Osteoblast (primary cell): Measurements from ENCODE around the gene MCRIP1. TPM values are rescaled to one million over a fixed set of nuclear protein-coding genes. Genes with fewer than 3 reads are reported as not detected.

Experiments
- DNase-seq: peaks from one replicate; pipeline ENCODE4 v3.0.0; 2011; ENCODE audit warnings: low spot score, mixed read lengths; ENCODE audit not compliant: insufficient read length; ENCODE audit errors: missing footprints
- H2AFZ ChIP-seq: 2 replicates; pipeline ENCODE4 v1.6.0; 2011; ENCODE audit warnings: mild to moderate bottlenecking, low read length
- H3K27ac ChIP-seq: 2 replicates; pipeline ENCODE4 v1.5.1; 2011; ENCODE audit warnings: mild to moderate bottlenecking, low read depth, low read length, moderate library complexity
- H3K27me3 ChIP-seq: 2 replicates; pipeline ENCODE4 v1.6.0; 2012; ENCODE audit warnings: mild to moderate bottlenecking, control low read depth, inconsistent platforms, low read length, moderate library complexity; ENCODE audit not compliant: insufficient read depth
- H3K36me3 ChIP-seq: 2 replicates; pipeline ENCODE4 v1.5.1; 2011; ENCODE audit warnings: mild to moderate bottlenecking, low read length, control low read depth, moderate library complexity; ENCODE audit not compliant: insufficient read depth
- H3K4me1 ChIP-seq: 2 replicates; pipeline ENCODE4 v1.5.1; 2011; ENCODE audit warnings: mild to moderate bottlenecking, low read length, control low read depth, moderate library complexity; ENCODE audit not compliant: insufficient read depth
- H3K4me2 ChIP-seq: 2 replicates; pipeline ENCODE4 v1.6.0; 2011; ENCODE audit warnings: mild to moderate bottlenecking, low read length; ENCODE audit not compliant: insufficient read depth
- H3K4me3 ChIP-seq: fragments of 200-600 bp; sonication (generic); 3 replicates; pipeline ENCODE4 v1.5.1; 2012; ENCODE audit warnings: mild to moderate bottlenecking, low read length, inconsistent platforms; ENCODE audit not compliant: insufficient read depth
- H3K79me2 ChIP-seq: 2 replicates; pipeline ENCODE4 v1.6.0; 2012; ENCODE audit warnings: mild to moderate bottlenecking, low read length, control low read depth, inconsistent platforms; ENCODE audit not compliant: insufficient read depth
- H3K9me3 ChIP-seq: 2 replicates; pipeline ENCODE4 v1.5.1; 2011; ENCODE audit warnings: low read depth, low read length, control low read depth
- H4K20me1 ChIP-seq: 2 replicates; pipeline ENCODE4 v1.6.0; 2012; ENCODE audit warnings: mild to moderate bottlenecking, low read length, control low read depth; ENCODE audit not compliant: insufficient read depth
- total RNA-seq: library from RNA; depleted of rRNA; stranded (reverse); fragments of >200 nt; gene quantifications from 2 replicates; pipeline ENCODE4 v1.2.3, GENCODE V29; 2012
- TF ChIP-seq, protein P1 (sequence below): IDR thresholded peaks from 2 replicates; pipeline ENCODE4 v1.5.1; 2011; ENCODE audit warnings: mild to moderate bottlenecking, low read depth, low read length, moderate library complexity; ENCODE audit errors: extremely low read depth

Gene MCRIP1
- total RNA-seq, 1 donor = 163 TPM

DNA sequence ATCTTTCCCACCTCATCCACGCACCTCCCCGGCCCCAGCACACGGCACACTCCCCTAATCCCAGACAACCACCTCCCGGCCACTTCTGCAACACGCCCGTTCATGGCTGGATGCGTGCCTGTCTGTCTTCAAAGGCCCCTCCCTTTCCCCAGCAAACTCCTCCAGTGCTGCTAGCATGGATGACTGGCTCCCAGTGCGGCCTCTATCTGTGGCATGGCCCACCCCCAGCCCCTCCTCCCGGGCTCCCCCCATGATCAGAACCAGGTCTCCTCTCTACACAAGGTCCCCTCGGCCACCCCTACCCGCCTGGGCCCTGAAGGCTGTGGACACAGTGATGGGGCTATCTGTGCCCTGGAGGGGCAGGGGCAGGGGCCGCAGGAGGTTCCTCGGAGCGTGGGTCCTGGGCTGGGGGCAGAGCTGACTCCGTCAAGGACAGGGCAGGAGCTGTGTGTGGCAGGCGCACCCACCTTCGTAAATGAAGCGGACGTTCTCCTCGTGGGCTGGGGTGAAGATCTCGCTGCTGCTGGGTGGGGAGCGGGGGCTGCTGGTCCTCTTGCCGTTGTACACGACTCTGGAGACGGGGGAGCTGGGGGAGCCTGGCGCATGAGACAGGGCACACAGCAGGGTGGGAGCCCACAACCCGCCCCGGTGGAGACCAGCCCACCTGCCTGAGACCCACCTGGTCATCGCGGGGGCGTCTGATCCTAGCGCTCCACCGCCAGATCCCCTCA is 9.1 kb downstream of the MCRIP1 start:
- H3K36me3 ChIP-seq = peaks cover 5% of the 10 kb centered on the region
- TF ChIP-seq, protein P1, sequence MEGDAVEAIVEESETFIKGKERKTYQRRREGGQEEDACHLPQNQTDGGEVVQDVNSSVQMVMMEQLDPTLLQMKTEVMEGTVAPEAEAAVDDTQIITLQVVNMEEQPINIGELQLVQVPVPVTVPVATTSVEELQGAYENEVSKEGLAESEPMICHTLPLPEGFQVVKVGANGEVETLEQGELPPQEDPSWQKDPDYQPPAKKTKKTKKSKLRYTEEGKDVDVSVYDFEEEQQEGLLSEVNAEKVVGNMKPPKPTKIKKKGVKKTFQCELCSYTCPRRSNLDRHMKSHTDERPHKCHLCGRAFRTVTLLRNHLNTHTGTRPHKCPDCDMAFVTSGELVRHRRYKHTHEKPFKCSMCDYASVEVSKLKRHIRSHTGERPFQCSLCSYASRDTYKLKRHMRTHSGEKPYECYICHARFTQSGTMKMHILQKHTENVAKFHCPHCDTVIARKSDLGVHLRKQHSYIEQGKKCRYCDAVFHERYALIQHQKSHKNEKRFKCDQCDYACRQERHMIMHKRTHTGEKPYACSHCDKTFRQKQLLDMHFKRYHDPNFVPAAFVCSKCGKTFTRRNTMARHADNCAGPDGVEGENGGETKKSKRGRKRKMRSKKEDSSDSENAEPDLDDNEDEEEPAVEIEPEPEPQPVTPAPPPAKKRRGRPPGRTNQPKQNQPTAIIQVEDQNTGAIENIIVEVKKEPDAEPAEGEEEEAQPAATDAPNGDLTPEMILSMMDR = no peak
- H3K4me3 ChIP-seq = no peak overlapping the region
- no peaks in the 10 kb centered on the region for H3K9me3 ChIP-seq
- DNase-seq = no peak
- peaks cover 43% of the 10 kb centered on the region for H4K20me1 ChIP-seq
- H3K4me1 ChIP-seq = no peaks in the 10 kb centered on the region
- peaks cover 36% of the 10 kb centered on the region for H3K79me2 ChIP-seq
- H3K4me2 ChIP-seq = no peak overlapping the region
- H3K27me3 ChIP-seq = no peaks in the 10 kb centered on the region
- no peak overlapping the region for H2AFZ ChIP-seq
- H3K27ac ChIP-seq = no peak overlapping the region

DNA sequence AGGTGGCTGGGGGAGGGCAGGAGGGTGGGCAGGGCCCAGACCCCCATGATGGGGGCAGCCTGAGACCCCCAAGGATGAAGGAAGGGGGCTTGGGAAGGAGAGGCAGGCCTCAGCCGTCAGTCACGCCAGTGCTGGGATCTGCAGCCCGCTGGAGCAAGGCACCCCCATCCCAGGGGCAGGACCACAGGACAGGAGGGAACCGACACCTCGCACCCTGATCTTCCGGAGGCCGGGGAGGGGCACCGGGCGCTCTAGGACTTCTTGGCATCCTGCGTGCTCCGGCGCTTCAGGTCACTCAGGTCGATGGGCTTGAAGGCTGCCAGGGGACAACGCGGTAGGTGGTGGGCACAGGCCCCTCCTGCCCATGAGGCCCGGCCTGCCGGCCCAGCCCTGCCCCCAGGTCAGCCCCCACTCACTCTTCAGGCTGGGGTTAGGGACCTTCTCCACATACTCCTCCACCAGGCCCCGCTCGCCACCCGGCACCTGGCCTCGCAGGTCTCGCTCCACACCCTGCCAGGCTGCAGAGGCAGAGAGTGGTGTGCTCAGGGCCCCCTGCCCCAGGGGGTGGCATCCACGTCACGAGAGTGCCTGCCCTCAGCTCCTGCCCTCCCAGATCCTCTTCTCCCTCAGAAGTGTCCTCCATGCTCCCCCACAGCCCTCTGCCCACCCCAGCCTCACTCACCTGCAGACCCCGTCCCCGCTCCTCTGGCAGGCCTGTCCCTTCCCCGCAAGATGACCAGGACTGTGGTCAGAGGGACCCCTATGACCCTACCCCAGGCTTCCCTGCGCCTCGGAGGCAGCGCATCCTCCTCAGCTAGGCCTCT is 9.9 kb downstream of the MCRIP1 start:
- Histone ChIP-seq H3K36me3 (peaks cover 5% of the 10 kb centered on the region), H3K4me2 (no peak overlapping the region), H3K27me3 (no peaks in the 10 kb centered on the region), H3K27ac (no peak overlapping the region), H3K79me2 (peaks cover 28% of the 10 kb centered on the region), H2AFZ (no peak overlapping the region), H4K20me1 (peaks cover 36% of the 10 kb centered on the region), H3K9me3 (no peaks in the 10 kb centered on the region), H3K4me1 (no peaks in the 10 kb centered on the region), H3K4me3 (no peak overlapping the region)
- TF ChIP-seq, protein P1 = no peak
- DNase-seq = no peak

DNA sequence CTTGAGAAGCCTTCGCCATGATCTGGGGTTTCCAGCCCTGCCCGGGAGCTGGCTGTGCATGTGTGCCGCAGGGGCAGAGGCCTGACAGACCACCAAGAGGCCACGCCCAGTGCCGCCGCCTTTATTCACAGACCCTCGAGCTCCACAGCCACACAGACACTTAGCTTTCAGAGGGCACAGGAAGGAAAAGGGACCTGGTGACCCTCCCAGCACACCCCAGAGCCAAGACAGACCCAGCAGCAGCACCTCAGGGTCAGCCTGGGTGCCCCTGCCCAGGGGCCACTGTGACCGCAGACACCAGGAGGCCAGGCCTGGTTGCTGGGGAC is 10.8 kb downstream of the MCRIP1 start:
- Histone ChIP-seq H4K20me1 (peaks cover 32% of the 10 kb centered on the region), H3K4me3 (no peak overlapping the region), H3K4me1 (no peaks in the 10 kb centered on the region), H3K27me3 (no peaks in the 10 kb centered on the region), H3K36me3 (peaks cover 5% of the 10 kb centered on the region), H3K9me3 (no peaks in the 10 kb centered on the region), H2AFZ (no peak overlapping the region), H3K79me2 (peaks cover 21% of the 10 kb centered on the region), H3K27ac (no peak overlapping the region), H3K4me2 (no peak overlapping the region)
- TF ChIP-seq, protein P1 = no peak
- no peak for DNase-seq

DNA sequence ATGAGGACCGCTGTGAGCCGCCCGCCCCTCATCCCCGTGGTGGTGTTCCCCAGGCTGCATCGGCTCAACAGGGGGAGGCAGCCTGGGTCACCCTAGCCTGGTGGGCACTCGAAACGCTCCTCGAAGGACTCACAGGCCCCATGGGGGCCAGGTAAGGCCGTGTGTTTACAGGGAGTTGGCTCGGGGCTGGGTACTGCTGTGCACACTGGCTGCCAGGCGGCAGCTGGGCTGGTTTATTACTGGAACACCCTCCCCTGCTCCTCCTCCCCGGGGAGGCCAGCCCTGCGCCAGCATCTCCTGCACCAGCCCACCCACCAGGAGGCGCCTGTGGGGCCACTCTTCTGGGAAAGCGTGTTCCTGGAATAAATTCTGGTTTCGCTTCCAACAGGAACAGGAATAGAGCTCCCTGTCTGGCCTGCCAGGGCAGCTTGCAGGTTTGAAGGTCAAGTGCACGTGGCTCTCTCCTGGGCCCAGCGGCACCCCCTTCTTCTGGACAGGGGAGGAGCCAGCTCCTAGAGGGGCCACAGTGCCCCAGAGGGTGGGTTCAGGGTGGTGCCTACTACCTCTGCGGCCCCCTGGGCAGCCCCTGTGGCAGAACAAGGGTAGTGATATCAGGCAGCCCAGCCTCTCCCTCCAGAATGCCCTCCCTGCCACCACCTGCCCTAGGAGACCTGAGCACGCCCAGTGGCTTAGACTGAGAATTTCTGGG is 11.3 kb downstream of the MCRIP1 start:
- H3K4me3 ChIP-seq = no peak overlapping the region
- H3K36me3 ChIP-seq = peaks cover 5% of the 10 kb centered on the region
- no peak overlapping the region for H2AFZ ChIP-seq
- H3K4me1 ChIP-seq = no peaks in the 10 kb centered on the region
- TF ChIP-seq, protein P1 = peak; percentile 58
- peaks cover 32% of the 10 kb centered on the region for H4K20me1 ChIP-seq
- no peak overlapping the region for H3K27ac ChIP-seq
- DNase-seq = peak; percentile 99
- H3K4me2 ChIP-seq = no peak overlapping the region
- H3K27me3 ChIP-seq = no peaks in the 10 kb centered on the region
- H3K79me2 ChIP-seq = peaks cover 21% of the 10 kb centered on the region
- no peaks in the 10 kb centered on the region for H3K9me3 ChIP-seq
